Mesenchymal stem cell (in vitro differentiated cells and primary cell): Measurements from ENCODE around the gene JPH2.
A peak's percentile ranks its signal among the peaks of the same experiment; 100 is the strongest.

Source experiments
- DNase-seq: peaks from one replicate; pipeline ENCODE4 v3.0.0-alpha.2; 2013
- H2AFZ ChIP-seq: one replicate; pipeline ENCODE4 v1.6.1; 2013; ENCODE audit warnings: low read depth, mild to moderate bottlenecking, control low read depth, inconsistent platforms, low read length, moderate library complexity
- H2AK5ac ChIP-seq: 2 replicates; pipeline ENCODE4 v1.6.1; 2013; ENCODE audit warnings: low read length, moderate library complexity, mild to moderate bottlenecking, inconsistent platforms; ENCODE audit not compliant: severe bottlenecking
- H2BK120ac ChIP-seq: one replicate; pipeline ENCODE4 v1.6.1; 2013; ENCODE audit warnings: low read depth, mild to moderate bottlenecking, inconsistent platforms, low read length, moderate library complexity
- H2BK12ac ChIP-seq, 2 experiments: one replicate each; pipeline ENCODE4 v1.6.1; 2013; ENCODE audit warnings: inconsistent platforms in 2 of 2, low read length in 2 of 2, mild to moderate bottlenecking in 2 of 2, moderate library complexity in 2 of 2, control low read depth in 1 of 2
- H2BK15ac ChIP-seq: one replicate; pipeline ENCODE4 v1.6.1; 2013; ENCODE audit warnings: mild to moderate bottlenecking, low read depth, inconsistent platforms; ENCODE audit not compliant: poor library complexity, severe bottlenecking
- H2BK5ac ChIP-seq: 2 replicates; pipeline ENCODE4 v1.6.1; 2013; ENCODE audit warnings: low read depth, mild to moderate bottlenecking, low read length, control low read depth, inconsistent platforms; ENCODE audit not compliant: poor library complexity, severe bottlenecking
- H3K14ac ChIP-seq, 2 experiments: one replicate each; pipeline ENCODE4 v1.6.1; 2013; ENCODE audit warnings: inconsistent platforms in 2 of 2, low read length in 2 of 2, control low read depth in 1 of 2, mild to moderate bottlenecking in 1 of 2, moderate library complexity in 1 of 2
- H3K18ac ChIP-seq, 2 experiments: one replicate each; pipeline ENCODE4 v1.6.1; 2013; ENCODE audit warnings: inconsistent platforms in 2 of 2, low read length in 2 of 2, control low read depth in 1 of 2, low read depth in 1 of 2, mild to moderate bottlenecking in 1 of 2
- H3K23ac ChIP-seq, 2 experiments: one replicate each; pipeline ENCODE4 v1.6.1; 2013; ENCODE audit warnings: inconsistent platforms in 2 of 2, low read length in 2 of 2, mild to moderate bottlenecking in 2 of 2, moderate library complexity in 2 of 2, control low read depth in 1 of 2
- H3K27ac ChIP-seq: 2 replicates; pipeline ENCODE4 v1.5.1; 2013; ENCODE audit warnings: mild to moderate bottlenecking, moderate library complexity, low read length, control low read depth, inconsistent platforms; ENCODE audit not compliant: poor library complexity, severe bottlenecking
- H3K27me3 ChIP-seq, 2 experiments: 2 replicates each; pipeline versions ENCODE4 v1.6.1 to v1.7.0; 2013; ENCODE audit warnings: low read length in 2 of 2, mild to moderate bottlenecking in 2 of 2, moderate library complexity in 2 of 2, control low read depth in 1 of 2, inconsistent platforms in 1 of 2; ENCODE audit not compliant: control insufficient read depth in 1 of 2, insufficient read depth in 1 of 2
- H3K36me3 ChIP-seq, 2 experiments: 2 replicates each; pipeline versions ENCODE4 v1.6.1 to v1.7.0; 2013; ENCODE audit warnings: low read length in 2 of 2, control low read depth in 1 of 2, inconsistent platforms in 1 of 2, low read depth in 1 of 2, mild to moderate bottlenecking in 1 of 2; ENCODE audit not compliant: insufficient read depth in 2 of 2, control insufficient read depth in 1 of 2
- H3K4ac ChIP-seq, 2 experiments: one replicate each; pipeline ENCODE4 v1.6.1; 2013; ENCODE audit warnings: inconsistent platforms in 2 of 2, low read length in 2 of 2, mild to moderate bottlenecking in 2 of 2, moderate library complexity in 2 of 2, control low read depth in 1 of 2, low read depth in 1 of 2
- H3K4me1 ChIP-seq: 2 replicates; pipeline ENCODE4 v1.6.1; 2013; ENCODE audit warnings: low read depth, low read length, control low read depth; ENCODE audit not compliant: control insufficient read depth, insufficient read depth
- H3K4me2 ChIP-seq: 2 replicates; pipeline ENCODE4 v1.6.1; 2013; ENCODE audit warnings: low read length, mild to moderate bottlenecking, inconsistent platforms; ENCODE audit not compliant: poor library complexity, severe bottlenecking
- H3K4me3 ChIP-seq, 2 experiments: 2 replicates each; pipeline versions ENCODE4 v1.5.1 to v1.7.0; 2013; ENCODE audit warnings: low read length in 2 of 2, mild to moderate bottlenecking in 2 of 2, control low read depth in 1 of 2, low read depth in 1 of 2; ENCODE audit not compliant: insufficient read depth in 1 of 2
- H3K79me1 ChIP-seq: replicated peaks from 2 replicates; pipeline ENCODE4 v1.6.1; 2013; ENCODE audit warnings: mild to moderate bottlenecking, control low read depth, low read length, inconsistent platforms; ENCODE audit not compliant: poor library complexity, severe bottlenecking
- H3K9ac ChIP-seq: 2 replicates; pipeline ENCODE4 v1.7.0; 2013; ENCODE audit warnings: mild to moderate bottlenecking, low read length, moderate library complexity
- H3K9me3 ChIP-seq: 2 replicates; pipeline ENCODE4 v1.7.0; 2013; ENCODE audit warnings: mild to moderate bottlenecking, low read length; ENCODE audit not compliant: control insufficient read depth
- H4K8ac ChIP-seq: one replicate; pipeline ENCODE4 v1.6.1; 2013; ENCODE audit warnings: inconsistent platforms, mild to moderate bottlenecking, low read length, moderate library complexity
- H4K91ac ChIP-seq: one replicate; pipeline ENCODE4 v1.6.1; 2013; ENCODE audit warnings: mild to moderate bottlenecking, low read length, inconsistent platforms
- WGBS: methylation state at CpG from one replicate; pipeline ENCODE4 v1.1.7; 2013; ENCODE audit warnings: mixed read lengths; 5-methylcytosine and 5-hydroxymethylcytosine counted together

The JPH2 gene

DNA sequence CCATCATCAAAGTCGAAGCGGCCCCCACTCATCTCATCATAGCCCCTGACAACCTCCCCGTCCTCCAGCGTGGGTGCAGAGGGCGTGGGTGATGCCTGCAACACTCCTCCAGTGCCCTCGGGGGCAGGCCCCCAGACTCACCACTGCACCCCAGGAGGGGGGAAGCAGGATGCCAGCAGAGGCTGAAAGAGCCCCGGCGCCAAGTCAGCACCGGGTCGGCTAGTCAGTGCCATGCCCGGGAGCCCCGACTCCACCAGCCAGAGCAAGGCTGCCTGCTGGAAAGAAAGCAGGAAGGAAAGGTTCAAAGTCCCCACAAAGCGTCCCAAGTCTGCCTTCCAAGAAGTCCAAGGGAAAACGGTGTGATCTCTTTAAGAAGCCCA is 324 bp downstream of the JPH2 start:
- Histone ChIP-seq H3K27me3 (peaks cover 0 to 25% of the 10 kb centered on the region in 2 experiments), H2BK12ac (peak overlapping the region in 1 of 2 experiments; percentile 87), H3K4ac (peak overlapping the region; percentile 20 to 78), H3K4me3 (peak overlapping the region; percentile 52 to 61), H3K9ac (peak overlapping the region; percentile 67), H4K91ac (no peak overlapping the region), H3K4me1 (peaks cover 21% of the 10 kb centered on the region), H2BK120ac (peak overlapping the region; percentile 90), H2BK15ac (peak overlapping the region; percentile 80), H3K23ac (no peak overlapping the region), H2AFZ (peak overlapping the region; percentile 80), H3K27ac (peak overlapping the region; percentile 51), H3K9me3 (no peaks in the 10 kb centered on the region), H3K14ac (peak overlapping the region in 1 of 2 experiments; percentile 83), H3K4me2 (peak overlapping the region; percentile 71), H3K18ac (peak overlapping the region; percentile 50 to 89), H2AK5ac (no peak overlapping the region), H3K36me3 (no peaks in the 10 kb centered on the region), H4K8ac (peak overlapping the region; percentile 62), H2BK5ac (peak overlapping the region; percentile 67), H3K79me1 (no peaks in the 10 kb centered on the region)
- no peak for DNase-seq
- WGBS, result 23% methylated on average over 14 of the region's 14 CpGs

DNA sequence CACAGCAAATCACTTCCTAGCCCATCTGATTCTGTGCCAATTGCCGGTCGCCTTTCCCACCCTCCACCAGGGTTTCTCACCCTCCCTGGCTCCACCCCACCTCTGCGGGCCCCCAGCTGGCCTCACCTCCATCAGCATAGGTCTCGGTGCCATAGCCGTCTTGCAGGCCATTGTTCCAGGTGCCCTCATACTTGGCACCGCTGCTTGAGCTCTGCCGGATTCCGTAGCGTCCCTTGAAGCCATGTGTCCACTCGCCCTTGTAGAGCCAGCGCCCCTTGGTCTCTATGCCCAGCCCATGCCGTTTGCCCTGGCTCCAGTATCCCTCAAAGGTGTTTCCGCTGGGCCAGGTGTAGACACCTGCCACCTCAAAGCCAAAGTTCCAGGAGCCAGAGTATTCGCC is 787 bp downstream of the JPH2 start:
- no peak overlapping the region for H3K4me3 ChIP-seq
- no peak overlapping the region for H2AK5ac ChIP-seq
- no peak overlapping the region for H3K27ac ChIP-seq
- no peak for DNase-seq
- peak overlapping the region; percentile 17 for H2BK15ac ChIP-seq
- peak overlapping the region in 1 of 2 experiments; percentile 37 for H2BK12ac ChIP-seq
- peaks cover 24% of the 10 kb centered on the region for H3K4me1 ChIP-seq
- peak overlapping the region in 1 of 2 experiments; percentile 78 for H3K4ac ChIP-seq
- 91% methylated on average over 14 of the region's 14 CpGs for WGBS
- H3K23ac ChIP-seq, result no peak overlapping the region
- H3K27me3 ChIP-seq, result peaks cover 0 to 30% of the 10 kb centered on the region in 2 experiments
- no peak overlapping the region for H4K8ac ChIP-seq
- H3K79me1 ChIP-seq, result no peaks in the 10 kb centered on the region
- H4K91ac ChIP-seq, result no peak overlapping the region
- H3K18ac ChIP-seq, result peak overlapping the region in 1 of 2 experiments; percentile 55
- peak overlapping the region; percentile 71 for H3K4me2 ChIP-seq
- no peaks in the 10 kb centered on the region for H3K9me3 ChIP-seq
- no peak overlapping the region for H2BK5ac ChIP-seq
- peak overlapping the region; percentile 90 for H2BK120ac ChIP-seq
- H3K9ac ChIP-seq, result no peak overlapping the region
- H2AFZ ChIP-seq, result no peak overlapping the region
- H3K14ac ChIP-seq, result no peak overlapping the region
- H3K36me3 ChIP-seq, result no peaks in the 10 kb centered on the region

DNA sequence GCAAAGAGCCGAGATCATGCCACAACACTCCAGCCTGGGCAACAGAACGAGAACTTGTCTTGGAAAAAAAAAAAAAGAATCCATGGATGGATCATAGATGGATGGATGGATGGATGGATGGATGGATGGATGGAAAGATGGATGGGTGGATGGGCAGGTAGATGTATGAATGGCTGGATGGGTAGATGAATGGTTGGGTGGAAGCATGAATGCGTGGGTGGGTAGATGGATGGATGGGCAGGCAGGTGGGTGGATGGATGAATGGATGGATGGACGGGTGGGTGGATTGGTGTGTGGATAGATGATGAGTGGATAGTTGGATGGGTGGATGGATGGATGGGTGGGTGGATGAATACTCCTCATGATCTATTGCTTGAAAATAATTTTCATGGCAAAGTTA is 1.4 kb downstream of the JPH2 start:
- Histone ChIP-seq H4K91ac (no peak overlapping the region), H2BK12ac (peak overlapping the region in 1 of 2 experiments; percentile 19), H2AFZ (no peak overlapping the region), H3K9ac (no peak overlapping the region), H3K27ac (no peak overlapping the region), H3K27me3 (peaks cover 0 to 36% of the 10 kb centered on the region in 2 experiments), H3K4ac (no peak overlapping the region), H3K79me1 (no peaks in the 10 kb centered on the region), H3K9me3 (no peaks in the 10 kb centered on the region), H3K4me3 (no peak overlapping the region), H2BK120ac (no peak overlapping the region), H4K8ac (no peak overlapping the region), H2BK5ac (no peak overlapping the region), H3K36me3 (no peaks in the 10 kb centered on the region), H3K18ac (no peak overlapping the region), H2BK15ac (no peak overlapping the region), H3K23ac (no peak overlapping the region), H3K4me1 (peaks cover 28% of the 10 kb centered on the region), H3K4me2 (no peak overlapping the region), H2AK5ac (no peak overlapping the region), H3K14ac (no peak overlapping the region)
- WGBS, result 94% methylated on average over 4 of the region's 4 CpGs
- DNase-seq, result no peak

DNA sequence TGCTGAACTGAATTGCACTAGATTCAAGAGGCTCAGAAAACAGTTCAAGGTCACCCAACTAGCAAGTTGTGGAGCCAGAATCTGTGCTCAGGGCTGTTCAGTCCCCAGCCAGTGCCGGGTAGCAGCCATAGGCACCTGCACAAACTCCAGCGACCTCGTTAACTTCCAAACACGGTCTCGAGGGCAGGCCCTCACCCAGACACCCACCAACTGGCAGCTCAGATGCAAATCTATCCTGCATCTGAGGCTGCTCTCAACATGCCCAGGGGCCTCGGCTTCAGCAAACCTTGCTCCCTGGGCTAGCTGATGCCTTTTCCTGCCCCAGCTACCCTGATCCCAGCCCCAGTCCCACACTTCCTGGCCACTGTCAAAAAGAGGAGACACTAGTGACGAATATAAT is 3.7 kb downstream of the JPH2 start:
- Histone ChIP-seq H3K9ac (no peak overlapping the region), H3K9me3 (no peaks in the 10 kb centered on the region), H3K27me3 (peaks cover 0 to 39% of the 10 kb centered on the region in 2 experiments), H3K4me3 (no peak overlapping the region), H3K14ac (no peak overlapping the region), H3K27ac (no peak overlapping the region), H2AK5ac (no peak overlapping the region), H3K4ac (no peak overlapping the region), H2BK15ac (no peak overlapping the region), H2AFZ (no peak overlapping the region), H3K18ac (no peak overlapping the region), H2BK5ac (no peak overlapping the region), H3K4me1 (peaks cover 25% of the 10 kb centered on the region), H3K4me2 (no peak overlapping the region), H3K36me3 (no peaks in the 10 kb centered on the region), H3K79me1 (no peaks in the 10 kb centered on the region), H2BK12ac (no peak overlapping the region), H3K23ac (no peak overlapping the region), H2BK120ac (no peak overlapping the region), H4K8ac (no peak overlapping the region), H4K91ac (no peak overlapping the region)
- DNase-seq, result no peak
- 87% methylated on average over 7 of the region's 7 CpGs for WGBS
